Activated CD4-positive, alpha-beta T cell treated with anti-CD3 and anti-CD28 coated beads, Interleukin-2, amount 10 ng/mL, durations not matched to agents 24 days and 14 days (primary cell): ENCODE data around the gene UNC13A. TPM values are rescaled to one million over a fixed set of nuclear protein-coding genes. Genes with fewer than 3 reads are reported as not detected.
"Not testable (repeated sequence)": the region's sequence is repeated elsewhere in the genome, so short reads cannot be mapped to it uniquely, and the experiment has no call there.

Experiments
- DNase-seq: peaks from one replicate; pipeline ENCODE4 v3.0.0; 2022
- H3K27ac Mint-ChIP-seq: one replicate; pipeline ENCODE4 v1.8.0; 2022; ENCODE audit warnings: mild to moderate bottlenecking, mixed read lengths
- H3K27me3 Mint-ChIP-seq: one replicate; pipeline ENCODE4 v1.8.0; 2022; ENCODE audit warnings: mixed read lengths
- H3K36me3 Mint-ChIP-seq: one replicate; pipeline ENCODE4 v1.8.0; 2022; ENCODE audit warnings: low read depth, mild to moderate bottlenecking, mixed read lengths
- H3K4me1 Mint-ChIP-seq: one replicate; pipeline ENCODE4 v1.8.0; 2021; ENCODE audit warnings: mixed read lengths
- H3K4me3 Mint-ChIP-seq: one replicate; pipeline ENCODE4 v1.8.0; 2022; ENCODE audit warnings: mild to moderate bottlenecking, moderate library complexity, mixed read lengths
- H3K9me3 Mint-ChIP-seq: one replicate; pipeline ENCODE4 v1.8.0; 2021; ENCODE audit warnings: mixed read lengths
- intact Hi-C: fragments of 100-400 bp; cut with micrococcal nuclease; formaldehyde crosslinking; loops from one replicate; pipeline ENCODE4 v1.15.1; 2023
- total RNA-seq: library from RNA; stranded (reverse); gene quantifications from 2 replicates; pipeline ENCODE4 v1.2.3, GENCODE V29; 2022

Gene UNC13A
- total RNA-seq, 1 donor from 2014 or later, result 0.02 TPM

DNA sequence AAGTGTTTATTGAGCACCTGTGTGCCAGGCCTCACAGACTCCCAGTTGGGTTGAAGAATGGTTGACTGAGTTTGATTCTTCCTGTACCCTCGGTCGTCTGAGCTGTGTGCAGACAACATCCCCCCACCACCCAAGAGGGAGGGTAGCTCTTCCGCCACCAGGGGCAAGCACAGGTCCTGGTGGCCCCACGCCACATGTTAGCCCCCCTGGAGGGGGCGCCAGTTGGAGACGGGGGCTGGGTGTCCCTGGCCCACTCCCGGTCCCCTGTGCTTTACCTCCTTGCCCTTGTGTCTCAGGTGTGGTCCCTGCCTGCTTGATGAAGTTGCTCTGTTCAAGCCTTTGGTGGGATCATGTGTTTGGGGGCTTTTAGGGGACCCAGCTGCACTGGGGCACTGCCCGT lies 105.5 kb downstream of the UNC13A start:
- Mint-ChIP-seq H3K36me3 (peaks cover 39% of the 10 kb centered on the region), H3K9me3 (no peaks in the 10 kb centered on the region), H3K4me1 (peaks cover 3% of the 10 kb centered on the region), H3K4me3 (no peak overlapping the region), H3K27ac (no peak overlapping the region), H3K27me3 (no peaks in the 10 kb centered on the region)
- intact Hi-C loops, result no loop called here
- DNase-seq, result no peak

DNA sequence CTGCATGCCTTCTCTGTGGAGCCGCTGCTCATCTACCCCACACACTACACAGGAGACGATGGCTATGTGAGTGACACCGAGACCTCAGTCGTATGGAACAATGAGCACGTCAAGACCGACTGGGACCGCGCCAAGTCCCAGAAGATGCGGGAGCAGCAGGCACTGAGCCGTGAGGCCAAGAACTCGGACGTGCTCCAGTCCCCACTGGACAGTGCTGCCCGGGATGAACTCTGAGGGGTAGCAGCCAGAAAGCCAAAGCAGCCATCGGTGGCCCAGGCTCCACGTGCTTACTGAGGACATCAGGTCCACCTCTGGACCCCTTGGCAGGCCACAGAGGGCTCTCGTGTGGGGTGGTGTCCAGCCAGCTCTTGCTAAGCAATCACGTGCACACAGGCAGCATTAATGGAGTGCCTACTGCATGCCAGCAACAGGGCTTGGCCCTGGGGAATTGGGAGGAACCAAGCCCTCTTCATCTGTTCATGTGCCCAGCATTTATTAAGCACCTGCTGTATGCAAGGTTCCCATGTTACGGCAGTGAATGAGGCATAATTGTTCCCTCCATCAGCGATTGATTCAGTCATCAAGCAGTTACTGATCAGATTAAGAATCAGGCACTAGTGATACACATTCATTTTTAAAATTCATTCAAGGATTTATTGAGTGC lies 106.8 kb downstream of the UNC13A start:
- H3K27me3 Mint-ChIP-seq, result no peaks in the 10 kb centered on the region
- H3K4me1 Mint-ChIP-seq, result peaks cover 3% of the 10 kb centered on the region
- intact Hi-C loops, result no loop called here
- peaks cover 44% of the 10 kb centered on the region for H3K36me3 Mint-ChIP-seq
- H3K4me3 Mint-ChIP-seq, result no peak overlapping the region
- H3K27ac Mint-ChIP-seq, result no peak overlapping the region
- DNase-seq, result no peak
- H3K9me3 Mint-ChIP-seq, result no peaks in the 10 kb centered on the region

DNA sequence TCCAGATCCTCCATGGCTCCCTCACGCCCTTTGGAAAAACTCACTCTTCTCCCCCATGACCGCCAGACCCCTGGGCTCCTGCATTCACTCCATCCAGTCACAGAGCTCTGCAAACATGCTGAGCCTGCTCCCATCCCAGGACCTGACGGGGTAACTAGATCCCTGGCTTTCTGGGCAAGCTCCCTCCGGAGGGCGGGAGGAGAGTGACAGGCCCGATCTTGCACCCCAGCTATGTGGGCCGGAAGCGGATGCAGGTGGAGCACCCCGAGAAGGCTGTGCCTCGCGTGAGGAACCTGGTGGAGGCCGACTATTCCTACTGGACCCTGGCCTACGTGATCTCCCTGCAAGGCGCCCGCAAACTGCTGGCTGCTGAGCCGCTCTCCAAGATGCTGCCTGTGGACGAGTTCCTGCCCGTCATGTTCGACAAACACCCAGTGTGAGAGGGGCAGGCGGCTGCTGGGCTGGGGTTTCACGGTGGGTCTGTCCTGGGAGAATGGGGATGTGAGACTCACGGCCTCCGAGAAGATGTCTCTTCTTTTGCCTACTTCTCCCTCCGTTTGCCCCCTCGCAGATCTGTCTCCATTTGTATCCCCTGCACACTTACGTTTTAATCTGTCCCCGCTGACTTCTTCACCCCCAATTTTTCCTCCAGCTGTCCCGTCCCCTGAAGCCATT lies 107.5 kb downstream of the UNC13A start:
- no peak overlapping the region for H3K27ac Mint-ChIP-seq
- H3K27me3 Mint-ChIP-seq, result no peaks in the 10 kb centered on the region
- intact Hi-C loops, result no loop called here
- H3K4me3 Mint-ChIP-seq, result no peak overlapping the region
- H3K9me3 Mint-ChIP-seq, result no peaks in the 10 kb centered on the region
- peaks cover 51% of the 10 kb centered on the region for H3K36me3 Mint-ChIP-seq
- DNase-seq, result no peak
- peaks cover 3% of the 10 kb centered on the region for H3K4me1 Mint-ChIP-seq

DNA sequence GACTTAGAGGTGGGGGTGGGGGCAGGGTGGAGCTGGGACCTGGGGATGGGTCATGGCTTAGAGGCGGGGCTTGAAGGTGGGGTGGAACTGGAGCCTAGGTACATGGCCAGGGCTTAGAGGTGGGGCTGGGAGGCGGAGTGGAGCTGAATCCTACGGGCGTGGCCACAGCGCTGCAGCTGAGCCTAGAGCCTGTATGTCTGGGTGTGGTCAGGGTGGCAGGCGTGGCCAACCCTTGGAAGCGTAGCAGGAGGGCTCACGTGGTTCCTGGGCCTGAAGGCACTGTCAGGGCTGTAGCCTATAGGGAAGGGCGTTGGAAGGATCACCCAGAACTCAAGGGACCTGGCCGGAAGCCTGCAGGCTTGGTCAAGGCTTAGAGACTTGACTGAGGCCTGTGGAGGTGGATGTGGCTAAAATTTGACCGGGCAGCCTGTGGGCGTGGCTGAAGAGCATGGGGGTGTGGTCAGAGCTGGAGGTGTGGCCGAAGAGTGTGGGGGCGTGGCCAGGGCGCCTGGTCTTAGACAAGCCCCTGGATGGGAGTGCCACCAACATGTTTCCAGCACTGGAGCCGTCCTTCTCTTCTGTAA lies 108.4 kb downstream of the UNC13A start:
- intact Hi-C loops, result loop anchor here (10.0 kb wide), 1 partner anchor 85 kb away; no protein-coding TSS in a partner anchor
- Mint-ChIP-seq H3K36me3 (peaks cover 53% of the 10 kb centered on the region), H3K4me3 (no peak overlapping the region), H3K27me3 (no peaks in the 10 kb centered on the region), H3K9me3 (no peaks in the 10 kb centered on the region), H3K4me1 (peaks cover 3% of the 10 kb centered on the region), H3K27ac (no peak overlapping the region)
- DNase-seq, result peak; percentile 74

DNA sequence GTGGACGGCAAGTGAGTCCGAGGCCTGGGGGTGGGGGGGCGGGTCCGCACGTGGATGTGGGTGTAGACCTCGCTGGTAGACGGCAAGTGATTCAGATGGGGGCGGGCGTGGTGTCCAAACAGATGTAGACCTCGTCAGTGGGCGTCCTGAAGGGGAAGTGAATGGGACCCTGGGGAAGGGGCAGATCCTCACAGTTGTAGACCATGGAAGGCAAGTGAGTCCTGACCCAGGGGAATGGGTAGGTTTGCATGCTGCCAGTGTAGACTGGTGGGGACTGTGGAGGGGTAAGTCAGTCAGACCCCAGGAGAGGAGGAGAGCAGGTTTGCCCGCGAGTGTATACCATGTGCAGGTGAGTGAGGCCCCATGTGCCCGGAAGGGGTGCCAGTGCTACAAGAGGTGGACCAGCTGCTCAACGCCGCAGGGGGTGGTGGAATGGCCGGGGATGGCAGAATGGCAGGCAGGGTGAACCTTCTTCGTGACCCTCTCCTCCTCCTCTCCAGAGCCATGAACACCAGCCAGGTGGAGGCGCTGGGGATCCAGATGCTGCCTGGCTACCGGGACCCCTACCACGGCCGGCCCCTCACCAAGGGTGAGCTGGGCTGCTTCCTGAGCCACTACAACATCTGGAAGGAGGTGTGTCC lies 110.6 kb downstream of the UNC13A start:
- Mint-ChIP-seq H3K9me3 (no peaks in the 10 kb centered on the region), H3K27ac (no peak overlapping the region), H3K27me3 (no peaks in the 10 kb centered on the region), H3K4me3 (no peak overlapping the region), H3K4me1 (peaks cover 6% of the 10 kb centered on the region), H3K36me3 (peaks cover 61% of the 10 kb centered on the region)
- intact Hi-C loops, result loop anchor here (10.0 kb wide), 1 partner anchor 83 kb away; no protein-coding TSS in a partner anchor
- DNase-seq, result no peak

DNA sequence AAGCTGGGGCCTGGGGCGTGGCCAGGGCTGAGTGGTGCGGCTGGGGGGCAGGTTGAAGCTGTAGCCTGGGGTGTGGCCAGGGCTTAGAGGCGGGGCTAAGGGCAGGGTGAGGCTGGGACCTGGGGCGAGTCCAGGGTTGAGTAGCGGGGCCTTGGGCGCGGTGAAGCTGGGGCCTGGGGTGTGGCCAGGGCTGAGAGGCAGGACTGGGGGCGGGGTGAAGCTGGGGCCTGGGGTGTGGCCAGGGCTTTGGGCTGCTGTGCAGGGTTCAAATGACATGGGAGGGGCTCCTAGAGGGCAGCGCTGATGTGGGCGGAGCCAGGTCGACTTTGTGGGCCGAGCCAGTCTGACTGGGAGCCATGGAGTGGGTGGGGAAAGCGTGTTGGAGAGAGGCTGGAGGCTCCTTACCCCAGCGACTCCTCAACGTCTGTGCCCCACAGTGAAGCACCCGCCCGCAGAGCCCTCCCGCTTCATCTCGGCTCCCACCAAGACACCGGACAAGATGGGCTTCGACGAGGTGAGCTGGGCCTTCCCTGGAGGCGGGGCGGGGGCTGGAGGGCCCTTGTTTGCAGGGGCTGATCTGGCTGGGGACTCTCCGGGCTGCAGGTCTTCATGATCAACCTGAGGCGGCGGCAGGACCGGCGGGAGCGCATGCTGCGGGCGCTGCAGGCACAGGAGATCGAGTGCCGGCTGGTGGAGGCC lies 111.2 kb downstream of the UNC13A start:
- H3K27ac Mint-ChIP-seq, result no peak overlapping the region
- peak; percentile 69 for DNase-seq
- peaks cover 58% of the 10 kb centered on the region for H3K36me3 Mint-ChIP-seq
- no peaks in the 10 kb centered on the region for H3K27me3 Mint-ChIP-seq
- intact Hi-C loops, result loop anchor here (10.0 kb wide), 1 partner anchor 82 kb away; no protein-coding TSS in a partner anchor
- no peaks in the 10 kb centered on the region for H3K9me3 Mint-ChIP-seq
- H3K4me1 Mint-ChIP-seq, result peaks cover 6% of the 10 kb centered on the region
- H3K4me3 Mint-ChIP-seq, result no peak overlapping the region

DNA sequence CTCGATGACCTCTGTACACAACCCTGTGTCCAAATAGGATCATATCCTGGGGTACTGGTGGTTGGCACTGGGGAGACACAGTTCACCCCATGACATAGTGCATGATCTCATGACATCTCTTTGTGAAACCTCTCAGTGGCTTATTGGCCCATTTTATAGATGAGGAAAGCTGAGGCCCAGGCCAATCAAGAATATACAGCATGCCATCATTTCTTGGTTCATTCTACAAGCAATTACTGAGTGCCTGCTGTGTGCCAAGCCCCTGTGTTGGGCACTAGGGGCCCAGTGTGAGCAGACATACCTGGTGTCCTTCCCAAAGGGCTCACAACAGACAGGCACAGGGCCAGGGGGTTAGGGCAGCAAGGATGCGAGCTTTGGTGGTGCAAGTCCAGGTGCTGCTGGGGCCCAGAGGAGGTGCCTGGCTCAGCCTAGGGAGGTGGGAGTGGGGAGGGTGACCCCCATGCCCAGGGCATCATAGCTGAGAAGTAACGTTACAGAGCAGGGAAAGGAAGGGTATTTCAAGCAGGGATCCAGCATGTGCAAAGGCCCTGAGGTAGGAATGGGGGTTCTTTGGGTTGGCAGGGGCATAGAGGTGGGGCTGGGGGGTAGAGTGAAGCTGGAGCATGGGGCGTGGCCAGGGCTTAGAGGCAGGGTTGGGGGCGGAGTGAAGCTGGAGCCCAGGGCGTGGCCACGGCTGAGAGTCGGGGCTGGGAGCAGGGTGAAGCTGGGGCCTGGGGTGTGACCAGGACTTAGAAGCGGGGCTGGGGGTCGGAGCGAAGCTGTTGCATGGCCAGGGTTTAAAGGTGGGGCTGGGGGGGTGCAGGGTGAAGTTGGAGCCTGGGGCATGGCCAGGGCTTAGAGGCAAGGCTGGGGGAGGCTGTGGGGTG lies 112.0 kb downstream of the UNC13A start:
- Mint-ChIP-seq H3K27me3 (no peaks in the 10 kb centered on the region), H3K36me3 (peaks cover 61% of the 10 kb centered on the region), H3K27ac (no peak overlapping the region), H3K4me1 (peaks cover 6% of the 10 kb centered on the region), H3K4me3 (no peak overlapping the region), H3K9me3 (no peaks in the 10 kb centered on the region)
- intact Hi-C loops, result loop anchor here (10.0 kb wide), 1 partner anchor 81 kb away; no protein-coding TSS in a partner anchor
- DNase-seq, result no peak

DNA sequence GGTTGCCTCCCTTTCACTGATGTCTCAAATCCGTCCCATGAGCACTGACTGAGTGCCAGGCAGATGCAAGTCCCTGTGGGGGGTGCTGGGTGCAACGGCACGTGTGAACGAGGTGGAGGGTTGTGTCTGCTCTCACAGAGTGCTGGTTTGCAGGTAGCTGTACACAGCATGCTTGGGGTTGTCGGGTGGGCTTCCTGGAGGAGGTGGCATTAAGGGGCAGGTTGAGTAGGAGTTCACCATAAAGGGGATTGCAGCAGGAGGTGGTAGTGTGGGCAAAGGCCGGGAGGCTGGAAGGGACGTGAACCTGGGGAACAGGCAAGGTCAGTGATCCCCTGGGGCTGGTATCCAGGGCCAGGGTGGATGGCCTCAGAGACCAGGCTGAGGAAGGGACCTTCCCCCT lies 115.5 kb downstream of the UNC13A start:
- Mint-ChIP-seq H3K4me3 (no peak overlapping the region), H3K9me3 (no peaks in the 10 kb centered on the region), H3K27me3 (no peaks in the 10 kb centered on the region), H3K36me3 (peaks cover 55% of the 10 kb centered on the region), H3K27ac (peak overlapping the region; percentile 57), H3K4me1 (peaks cover 3% of the 10 kb centered on the region)
- intact Hi-C loops, result loop anchor here (10.0 kb wide), 1 partner anchor 78 kb away; no protein-coding TSS in a partner anchor
- no peak for DNase-seq

DNA sequence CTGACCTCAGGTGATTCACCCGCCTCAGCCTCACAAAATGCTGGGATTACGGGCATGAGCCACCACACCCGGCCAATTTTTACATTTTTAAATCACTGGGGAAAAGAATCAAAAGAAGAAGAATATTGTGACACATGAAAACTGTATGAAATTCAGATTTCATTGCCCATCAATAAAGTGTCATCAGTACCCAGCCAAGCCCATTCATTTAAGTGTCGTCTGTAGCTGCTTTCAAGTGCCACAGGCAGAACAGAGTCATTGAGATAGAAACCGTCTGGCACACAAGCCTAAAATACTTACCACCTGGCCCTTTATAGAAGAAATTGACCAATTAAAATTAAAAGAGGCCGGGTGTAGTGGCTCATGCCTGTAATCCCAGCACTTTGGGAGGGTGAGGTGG lies 117.4 kb downstream of the UNC13A start:
- Mint-ChIP-seq H3K36me3 (peaks cover 54% of the 10 kb centered on the region), H3K4me3 (no peak overlapping the region), H3K27ac (no peak overlapping the region), H3K27me3 (no peaks in the 10 kb centered on the region), H3K4me1 (peaks cover 3% of the 10 kb centered on the region), H3K9me3 (no peaks in the 10 kb centered on the region)
- no peak for DNase-seq
- intact Hi-C loops, result loop anchor here (10.0 kb wide), 1 partner anchor 76 kb away; no protein-coding TSS in a partner anchor

DNA sequence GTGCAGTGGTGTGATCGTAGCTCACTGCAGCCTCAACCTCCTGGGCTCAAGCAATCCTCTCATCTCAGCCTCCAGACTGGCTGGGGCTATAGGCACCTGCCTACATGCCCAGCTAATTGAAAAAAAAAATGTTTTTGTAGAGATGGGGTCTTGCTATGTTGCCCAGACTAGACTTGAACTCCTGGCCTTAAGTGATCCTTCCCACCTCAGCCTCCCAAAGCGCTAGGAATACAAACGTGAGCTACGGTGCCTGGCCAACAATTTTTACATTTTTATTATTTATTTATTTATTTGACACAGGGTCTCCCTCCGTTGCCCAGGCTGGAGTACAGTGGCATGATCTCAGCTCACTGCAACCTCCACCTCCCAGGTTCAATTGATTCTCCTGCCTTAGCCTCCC lies 117.9 kb downstream of the UNC13A start:
- not testable (repeated sequence) for DNase-seq, H3K4me3 Mint-ChIP-seq, H3K27ac Mint-ChIP-seq, H3K9me3 Mint-ChIP-seq, H3K4me1 Mint-ChIP-seq, H3K27me3 Mint-ChIP-seq
- peaks cover 55% of the 10 kb centered on the region for H3K36me3 Mint-ChIP-seq
- intact Hi-C loops, result loop anchor here (10.0 kb wide), 1 partner anchor 75 kb away; no protein-coding TSS in a partner anchor

DNA sequence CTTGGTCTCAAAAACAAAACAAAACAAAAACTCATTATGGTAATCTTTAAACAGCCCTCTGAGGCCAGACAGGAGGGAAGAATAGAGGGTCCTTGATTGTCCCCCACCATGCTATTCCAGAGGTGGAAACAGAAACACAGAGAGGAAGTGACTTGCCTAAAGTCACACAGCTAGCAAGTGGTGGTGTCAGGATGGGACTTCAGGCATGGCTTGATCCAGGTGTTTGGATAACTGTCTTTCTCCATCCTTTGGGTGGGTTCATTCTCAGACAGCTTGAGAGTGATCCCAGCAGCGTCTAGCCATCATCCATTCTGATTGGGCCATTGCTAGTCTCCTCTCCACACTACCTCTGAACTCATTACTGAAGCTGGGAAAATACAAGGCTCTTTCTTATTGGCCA lies 120.2 kb downstream of the UNC13A start:
- DNase-seq, result no peak
- Mint-ChIP-seq H3K4me3 (no peak overlapping the region), H3K4me1 (no peaks in the 10 kb centered on the region), H3K27ac (no peak overlapping the region), H3K27me3 (no peaks in the 10 kb centered on the region), H3K9me3 (no peaks in the 10 kb centered on the region), H3K36me3 (peaks cover 55% of the 10 kb centered on the region)
- intact Hi-C loops, result no loop called here

DNA sequence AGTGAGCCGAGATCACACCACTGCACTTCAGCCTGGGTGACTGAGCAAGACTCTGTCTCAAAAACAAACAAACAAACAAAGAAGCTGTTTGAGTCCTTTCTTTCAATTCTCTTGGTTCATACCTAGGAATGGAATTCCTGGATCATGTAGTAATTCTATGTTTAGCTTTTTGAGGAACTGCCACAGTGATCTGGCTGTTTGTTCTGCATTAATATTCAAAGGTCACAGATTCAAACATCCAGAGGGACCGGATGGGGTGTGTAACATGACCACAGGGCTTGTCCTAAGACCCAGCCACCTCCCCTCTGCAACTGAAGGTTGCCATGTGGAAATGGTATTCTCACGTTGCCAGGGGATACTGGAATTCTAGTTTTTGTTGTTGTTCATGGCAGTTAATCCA lies 122.5 kb downstream of the UNC13A start:
- H3K36me3 Mint-ChIP-seq, result peaks cover 52% of the 10 kb centered on the region
- no peak for DNase-seq
- intact Hi-C loops, result no loop called here
- no peaks in the 10 kb centered on the region for H3K4me1 Mint-ChIP-seq
- no peak overlapping the region for H3K4me3 Mint-ChIP-seq
- H3K27ac Mint-ChIP-seq, result no peak overlapping the region
- H3K9me3 Mint-ChIP-seq, result no peaks in the 10 kb centered on the region
- H3K27me3 Mint-ChIP-seq, result no peaks in the 10 kb centered on the region

DNA sequence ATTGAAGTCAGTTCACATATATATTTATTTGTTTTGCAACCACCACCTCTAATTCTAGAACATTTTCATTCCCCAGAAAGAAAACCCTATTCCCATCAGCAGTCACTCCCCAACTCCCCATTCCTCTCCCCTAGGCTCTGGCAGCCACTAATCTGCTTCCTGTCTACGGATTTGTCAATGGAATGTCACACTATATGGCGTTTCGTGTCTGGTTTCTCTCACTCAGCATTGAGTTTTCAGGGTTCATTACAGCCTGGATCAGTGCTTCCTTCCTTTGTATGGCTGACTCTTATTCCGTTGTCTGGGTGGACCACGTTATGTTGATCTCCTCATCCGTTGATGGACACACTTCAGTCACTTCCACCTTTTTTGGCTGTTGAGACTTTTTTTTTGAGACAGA lies 123.4 kb downstream of the UNC13A start:
- H3K27me3 Mint-ChIP-seq, result no peaks in the 10 kb centered on the region
- no peaks in the 10 kb centered on the region for H3K9me3 Mint-ChIP-seq
- no peak overlapping the region for H3K4me3 Mint-ChIP-seq
- peaks cover 57% of the 10 kb centered on the region for H3K36me3 Mint-ChIP-seq
- no peak for DNase-seq
- peaks cover 3% of the 10 kb centered on the region for H3K4me1 Mint-ChIP-seq
- H3K27ac Mint-ChIP-seq, result peak overlapping the region; percentile 68
- intact Hi-C loops, result no loop called here
